Jurkat, Clone E6-1 (cell line): Measurements from ENCODE around the gene PDSS2.
"Not testable (repeated sequence)": the region's sequence is repeated elsewhere in the genome, so short reads cannot be mapped to it uniquely, and the experiment has no call there.

Experiments
- DNase-seq: peaks from one replicate; pipeline ENCODE4 v3.0.0-alpha.2; 2011; ENCODE audit warnings: low read depth, low spot score
- H3K4me3 ChIP-seq: 2 replicates; pipeline ENCODE4 v1.5.1; 2011; ENCODE audit warnings: mild to moderate bottlenecking, low read length, control low read depth, moderate library complexity

The PDSS2 gene

GRCh38 chr6:107209406-107210305 lies 249.7 kb downstream of the PDSS2 start:
- no peak overlapping the region for H3K4me3 ChIP-seq
- DNase-seq, result no peak

- no peak for DNase-seq
- no peak overlapping the region for H3K4me3 ChIP-seq
These were observed 252.0 kb downstream of the PDSS2 start for GRCh38 chr6:107207251-107207873.

GRCh38 chr6:107205058-107205998 lies 254.0 kb downstream of the PDSS2 start:
- H3K4me3 ChIP-seq, result no peak overlapping the region
- DNase-seq, result no peak

GRCh38 chr6:107202876-107203468 lies 256.4 kb downstream of the PDSS2 start:
- no peak overlapping the region for H3K4me3 ChIP-seq
- DNase-seq, result no peak

GRCh38 chr6:107198631-107199416 lies 260.5 kb downstream of the PDSS2 start:
- no peak for DNase-seq
- H3K4me3 ChIP-seq, result no peak overlapping the region

- no peak for DNase-seq
These were observed 263.2 kb downstream of the PDSS2 start for GRCh38 chr6:107196152-107196551.

GRCh38 chr6:107194723-107195122 lies 264.6 kb downstream of the PDSS2 start:
- DNase-seq, H3K4me3 ChIP-seq: not testable (repeated sequence)

More at GRCh38 chr6:107196152-107196551, 263.2 kb downstream of the PDSS2 start:
- no peak overlapping the region for H3K4me3 ChIP-seq

- no peak overlapping the region for H3K4me3 ChIP-seq
These were observed 266.5 kb downstream of the PDSS2 start for GRCh38 chr6:107192830-107193229.

GRCh38 chr6:107187630-107188029 lies 271.7 kb downstream of the PDSS2 start:
- no peak for DNase-seq
- no peak overlapping the region for H3K4me3 ChIP-seq

More at GRCh38 chr6:107192830-107193229, 266.5 kb downstream of the PDSS2 start:
- DNase-seq, result no peak

GRCh38 chr6:107186047-107186446 lies 273.3 kb downstream of the PDSS2 start:
- DNase-seq, result no peak
- H3K4me3 ChIP-seq, result no peak overlapping the region

- no peak overlapping the region for H3K4me3 ChIP-seq
- DNase-seq, result no peak
These were observed 273.9 kb downstream of the PDSS2 start for GRCh38 chr6:107185391-107185970.

GRCh38 chr6:107184435-107184834 lies 274.9 kb downstream of the PDSS2 start:
- no peak for DNase-seq
- H3K4me3 ChIP-seq, result no peak overlapping the region

- no peak for DNase-seq
- H3K4me3 ChIP-seq, result no peak overlapping the region
These were observed 279.3 kb downstream of the PDSS2 start for GRCh38 chr6:107180099-107180498.

GRCh38 chr6:107179004-107179403 lies 280.4 kb downstream of the PDSS2 start:
- peak; percentile 16 for DNase-seq
- no peak overlapping the region for H3K4me3 ChIP-seq

GRCh38 chr6:107173779-107174178 lies 285.6 kb downstream of the PDSS2 start:
- no peak for DNase-seq
- no peak overlapping the region for H3K4me3 ChIP-seq

GRCh38 chr6:107171513-107171912 lies 287.9 kb downstream of the PDSS2 start:
- no peak for DNase-seq
- H3K4me3 ChIP-seq, result no peak overlapping the region

- not testable (repeated sequence) for DNase-seq, H3K4me3 ChIP-seq
These were observed 295.1 kb downstream of the PDSS2 start for GRCh38 chr6:107164299-107164698.

GRCh38 chr6:107161521-107161920 lies 297.8 kb downstream of the PDSS2 start:
- no peak for DNase-seq

More at GRCh38 chr6:107161521-107161920, 297.8 kb downstream of the PDSS2 start:
- no peak overlapping the region for H3K4me3 ChIP-seq
